ENCODE data around the gene BMAL2.
A peak's percentile ranks its signal among the peaks of the same experiment; 100 is the strongest.

The BMAL2 gene

DNA sequence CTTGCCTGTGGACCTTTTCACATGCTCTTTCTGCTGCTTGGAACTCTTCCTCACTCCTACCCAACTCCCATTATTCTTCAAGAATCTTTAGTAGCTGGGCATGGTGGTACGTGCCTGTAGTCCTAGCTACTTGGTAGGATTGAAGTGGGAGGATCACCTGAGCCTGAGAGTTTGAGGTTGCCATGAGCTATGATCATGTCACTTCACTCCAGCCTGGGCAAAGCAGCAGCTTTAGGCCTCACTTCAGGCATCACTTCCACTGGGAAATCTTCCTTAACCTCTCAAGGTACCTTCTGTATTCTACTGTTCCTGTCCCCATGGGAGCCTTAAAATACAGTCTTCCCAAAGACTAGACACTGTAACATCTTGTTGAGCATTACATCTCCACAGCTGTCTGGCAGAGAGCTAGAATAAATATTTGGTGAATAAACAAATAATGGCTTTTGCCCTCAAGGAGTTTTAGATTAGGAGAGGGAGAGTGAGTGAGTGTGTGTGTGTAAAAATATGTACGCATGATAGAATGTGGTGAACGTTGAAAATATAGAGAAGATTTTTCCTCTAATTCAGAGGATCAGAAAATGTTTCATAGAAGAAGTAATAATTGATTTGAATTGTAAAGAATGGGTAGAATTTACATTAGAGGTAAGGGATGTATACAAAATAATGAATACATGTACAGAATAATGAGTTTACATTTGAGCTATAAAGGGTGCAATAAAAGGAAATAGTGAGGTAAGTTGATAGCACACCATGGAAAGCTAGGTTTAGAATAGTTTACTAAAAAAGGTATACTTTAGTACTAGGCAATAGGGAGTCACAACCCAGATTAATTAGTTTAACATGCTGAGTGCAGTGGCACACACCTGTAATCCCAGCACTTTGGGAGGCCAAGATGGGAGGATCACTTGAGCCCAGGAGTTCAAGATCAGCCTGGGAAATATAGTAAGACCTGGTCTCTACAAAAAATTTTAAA, 29.2 kb upstream of the BMAL2 start:
- no peaks in the 10 kb centered on the region for H3K4me1 Mint-ChIP-seq (ENCODE audit: low read depth in 2 of 2)
- DNase-seq (no peak), ATAC-seq (replicated peaks) (no peak)
- no peaks in the 10 kb centered on the region for H3K27me3 Mint-ChIP-seq
- peak overlapping the region in 1 of 2 donors; percentile 42 for H3K27ac Mint-ChIP-seq
- peaks cover 11% of the 10 kb centered on the region for H3K36me3 Mint-ChIP-seq (ENCODE audit: insufficient read depth)
- no peaks in the 10 kb centered on the region for H3K9me3 Mint-ChIP-seq
- no peak overlapping the region for H3K4me3 Mint-ChIP-seq

DNA sequence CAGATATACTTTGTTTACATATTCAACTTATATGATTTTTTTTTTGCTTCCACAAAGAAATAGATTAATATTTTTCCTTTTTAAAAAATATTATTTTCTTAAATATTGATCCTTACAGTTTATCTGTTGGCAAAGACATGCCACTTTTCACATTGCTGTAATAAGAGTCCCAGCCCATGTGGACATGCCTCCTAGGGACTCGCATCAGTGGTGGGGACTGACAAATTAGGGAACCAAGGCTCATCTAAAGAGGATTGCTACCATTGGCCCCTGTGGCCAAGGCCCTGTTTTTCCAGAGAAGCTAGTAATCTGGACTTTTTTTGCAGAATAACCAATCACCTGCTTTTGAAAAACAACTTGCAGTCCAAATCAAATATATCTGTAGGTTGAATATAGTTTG, 27.8 kb upstream of the BMAL2 start:
- no peak for ATAC-seq (replicated peaks)
- Mint-ChIP-seq H3K4me1 (ENCODE audit: low read depth in 2 of 2) (no peaks in the 10 kb centered on the region), H3K27me3 (no peaks in the 10 kb centered on the region), H3K27ac (no peak overlapping the region), H3K9me3 (no peaks in the 10 kb centered on the region), H3K36me3 (ENCODE audit: insufficient read depth) (peaks cover 9% of the 10 kb centered on the region), H3K4me3 (no peak overlapping the region)
- DNase-seq, result no peak

DNA sequence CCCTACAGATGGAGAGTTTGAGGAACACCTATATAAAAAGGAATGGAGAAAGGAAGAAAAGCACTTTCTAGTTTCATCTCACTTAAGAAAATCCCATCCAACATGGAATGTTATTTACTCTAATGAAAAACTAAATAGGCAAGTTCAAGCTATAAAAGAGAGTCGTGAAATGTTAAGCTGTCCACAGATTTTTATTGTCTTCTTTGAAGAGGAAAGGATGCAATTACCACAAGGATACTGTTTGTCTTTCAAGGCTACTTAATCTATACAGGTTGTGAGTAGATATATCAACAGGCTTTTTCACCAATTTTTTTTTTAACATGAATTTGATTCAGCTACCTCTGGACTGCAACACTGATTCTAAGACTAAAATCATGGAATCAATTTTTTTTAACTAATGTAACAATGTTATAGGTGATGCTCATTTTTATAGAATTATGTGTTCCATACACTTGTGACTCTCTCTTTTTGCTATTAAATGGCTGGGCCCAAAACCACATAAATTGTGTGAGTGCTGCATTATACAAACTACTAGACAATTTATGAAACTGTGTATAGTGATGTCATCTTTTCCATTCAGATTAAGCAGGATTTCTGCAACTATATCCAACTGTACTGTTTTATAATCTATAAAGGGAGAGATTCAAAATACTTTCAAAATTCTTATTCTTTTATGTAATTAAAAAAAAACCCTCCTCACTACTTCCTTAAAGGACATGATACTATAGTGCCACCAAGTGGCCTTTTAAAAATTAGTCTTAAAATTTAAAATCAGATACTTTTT, 26.8 kb upstream of the BMAL2 start:
- Mint-ChIP-seq H3K27ac (peak overlapping the region in 1 of 2 donors; percentile 48), H3K27me3 (no peaks in the 10 kb centered on the region), H3K36me3 (ENCODE audit: insufficient read depth) (peaks cover 9% of the 10 kb centered on the region), H3K4me1 (ENCODE audit: low read depth in 2 of 2) (no peaks in the 10 kb centered on the region), H3K4me3 (no peak overlapping the region), H3K9me3 (no peaks in the 10 kb centered on the region)
- ATAC-seq (replicated peaks) (peak; percentile 27), DNase-seq (no peak)

DNA sequence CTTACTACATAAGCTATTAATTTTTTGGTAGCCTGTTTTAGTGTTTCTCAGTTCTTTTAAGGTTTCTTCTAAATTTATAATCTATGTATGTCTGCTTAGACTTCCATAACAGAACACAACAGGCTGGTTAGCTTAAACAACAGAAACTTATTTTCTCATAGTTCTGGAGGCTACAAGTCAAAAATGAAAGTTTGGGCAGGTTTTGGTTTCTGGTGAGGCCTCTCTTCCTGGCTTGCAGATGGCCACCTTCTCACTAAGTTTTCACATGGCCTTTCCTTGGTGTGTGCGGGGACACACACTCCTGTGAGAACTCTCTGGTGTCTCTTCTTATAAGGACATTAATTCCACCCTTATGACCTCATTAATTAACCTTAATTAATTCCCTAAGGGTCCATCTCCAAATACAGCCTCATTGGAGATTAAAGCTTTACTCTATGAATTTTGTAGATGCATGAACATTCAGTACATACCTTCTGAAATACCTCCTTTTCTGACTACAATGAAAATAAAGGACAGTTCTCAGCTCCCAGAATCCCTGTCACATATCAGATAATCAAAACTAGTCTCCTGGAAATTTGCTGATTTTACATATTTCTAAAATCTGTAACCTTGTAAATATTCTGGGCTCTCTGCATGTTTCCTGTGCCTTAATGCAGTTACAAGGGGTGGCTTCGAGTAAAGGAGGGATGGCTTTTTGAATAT, 23.2 kb upstream of the BMAL2 start:
- no peaks in the 10 kb centered on the region for H3K9me3 Mint-ChIP-seq
- ATAC-seq (replicated peaks) (no peak), DNase-seq (no peak)
- no peak overlapping the region for H3K4me3 Mint-ChIP-seq
- H3K27ac Mint-ChIP-seq, result no peak overlapping the region
- H3K27me3 Mint-ChIP-seq, result no peaks in the 10 kb centered on the region
- H3K36me3 Mint-ChIP-seq (ENCODE audit: insufficient read depth), result peaks cover 18% of the 10 kb centered on the region
- H3K4me1 Mint-ChIP-seq (ENCODE audit: low read depth in 2 of 2), result no peaks in the 10 kb centered on the region

DNA sequence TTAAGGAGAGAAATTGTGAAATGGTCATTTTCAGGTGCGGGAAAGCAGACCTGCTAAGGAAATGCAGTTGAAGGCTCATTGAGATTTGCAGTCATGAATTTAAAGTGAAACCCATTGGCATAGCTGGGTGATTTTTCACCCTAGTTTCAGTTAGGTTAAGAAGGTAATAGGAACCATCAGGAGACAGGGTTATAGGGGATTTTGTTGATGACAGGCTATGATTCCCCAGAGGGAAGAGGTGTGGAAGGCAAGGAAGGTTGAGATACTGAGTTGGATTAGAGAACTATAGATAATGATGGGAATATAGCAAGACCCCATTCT, 22.7 kb upstream of the BMAL2 start:
- no peaks in the 10 kb centered on the region for H3K4me1 Mint-ChIP-seq (ENCODE audit: low read depth in 2 of 2)
- no peaks in the 10 kb centered on the region for H3K27me3 Mint-ChIP-seq
- ATAC-seq (replicated peaks) (no peak), DNase-seq (no peak)
- peaks cover 22% of the 10 kb centered on the region for H3K36me3 Mint-ChIP-seq (ENCODE audit: insufficient read depth)
- no peak overlapping the region for H3K27ac Mint-ChIP-seq
- no peak overlapping the region for H3K4me3 Mint-ChIP-seq
- H3K9me3 Mint-ChIP-seq, result no peaks in the 10 kb centered on the region

DNA sequence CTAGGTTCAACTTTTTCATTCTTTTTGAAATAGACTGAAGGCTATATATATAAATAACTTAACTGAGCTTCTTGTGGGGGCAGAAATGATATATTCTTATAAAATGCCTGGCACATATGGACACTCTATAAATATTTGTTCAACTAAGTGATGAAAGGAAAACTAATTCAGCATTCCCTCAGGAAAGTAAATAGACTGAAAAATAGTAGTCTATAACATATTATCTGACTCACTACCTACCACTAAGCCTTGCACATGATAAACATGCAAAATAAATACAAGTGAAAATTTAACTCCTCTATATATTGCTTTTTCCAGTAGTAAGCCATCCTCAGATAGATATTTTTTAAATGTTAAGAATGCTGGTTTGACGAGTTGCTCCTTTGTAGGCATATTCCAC, 15.7 kb upstream of the BMAL2 start:
- DNase-seq (no peak), ATAC-seq (replicated peaks) (no peak)
- H3K9me3 Mint-ChIP-seq, result no peaks in the 10 kb centered on the region
- no peak overlapping the region for H3K4me3 Mint-ChIP-seq
- H3K36me3 Mint-ChIP-seq (ENCODE audit: insufficient read depth), result peaks cover 30% of the 10 kb centered on the region
- H3K4me1 Mint-ChIP-seq (ENCODE audit: low read depth in 2 of 2), result no peaks in the 10 kb centered on the region
- no peak overlapping the region for H3K27ac Mint-ChIP-seq
- no peaks in the 10 kb centered on the region for H3K27me3 Mint-ChIP-seq

DNA sequence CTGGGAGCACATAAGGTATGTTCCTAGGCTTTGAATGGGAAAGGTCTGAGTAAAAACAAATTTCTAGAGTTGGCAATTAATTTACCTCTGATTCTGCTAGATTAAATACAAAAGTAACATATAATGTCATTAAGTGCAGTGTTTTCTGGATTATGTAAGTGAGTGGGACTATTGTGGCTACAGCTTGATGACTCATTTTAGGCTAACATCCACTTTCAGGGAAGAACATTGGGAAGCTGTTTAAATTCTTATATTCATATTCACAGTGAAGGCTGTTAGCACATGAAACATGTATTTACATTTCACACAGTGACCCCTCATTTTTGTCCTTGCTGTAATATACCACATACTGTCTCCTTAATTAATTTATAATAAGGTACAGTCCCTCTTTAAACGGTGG, 13.2 kb upstream of the BMAL2 start:
- ATAC-seq (replicated peaks), result no peak
- H3K4me1 Mint-ChIP-seq (ENCODE audit: low read depth in 2 of 2), result no peaks in the 10 kb centered on the region
- H3K27ac Mint-ChIP-seq, result no peak overlapping the region
- H3K9me3 Mint-ChIP-seq, result no peaks in the 10 kb centered on the region
- peaks cover 20% of the 10 kb centered on the region for H3K36me3 Mint-ChIP-seq (ENCODE audit: insufficient read depth)
- DNase-seq, result no peak
- no peak overlapping the region for H3K4me3 Mint-ChIP-seq
- H3K27me3 Mint-ChIP-seq, result no peaks in the 10 kb centered on the region

DNA sequence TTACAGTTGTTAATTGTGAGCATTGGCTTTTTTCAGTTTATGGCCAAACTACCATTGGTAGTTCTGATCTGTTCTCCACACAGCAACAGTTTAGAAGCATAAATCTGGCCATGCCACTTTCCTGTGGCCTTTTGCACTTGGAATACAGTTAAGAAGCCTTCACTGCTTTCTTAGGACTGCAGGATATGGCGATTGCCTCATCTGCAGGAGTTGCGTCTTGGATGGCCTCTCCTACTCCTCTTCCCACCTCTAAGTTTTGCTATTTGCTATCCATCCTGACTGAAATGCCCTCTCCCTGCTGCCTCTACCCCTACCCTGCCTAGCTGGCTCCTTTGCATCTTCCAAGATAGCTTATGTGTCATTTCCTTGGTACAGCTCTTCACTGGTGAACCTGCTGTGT, 12.8 kb upstream of the BMAL2 start:
- no peaks in the 10 kb centered on the region for H3K4me1 Mint-ChIP-seq (ENCODE audit: low read depth in 2 of 2)
- H3K4me3 Mint-ChIP-seq, result no peak overlapping the region
- H3K27me3 Mint-ChIP-seq, result no peaks in the 10 kb centered on the region
- no peak for ATAC-seq (replicated peaks)
- no peaks in the 10 kb centered on the region for H3K9me3 Mint-ChIP-seq
- H3K36me3 Mint-ChIP-seq (ENCODE audit: insufficient read depth), result peaks cover 16% of the 10 kb centered on the region
- DNase-seq, result no peak
- H3K27ac Mint-ChIP-seq, result no peak overlapping the region

DNA sequence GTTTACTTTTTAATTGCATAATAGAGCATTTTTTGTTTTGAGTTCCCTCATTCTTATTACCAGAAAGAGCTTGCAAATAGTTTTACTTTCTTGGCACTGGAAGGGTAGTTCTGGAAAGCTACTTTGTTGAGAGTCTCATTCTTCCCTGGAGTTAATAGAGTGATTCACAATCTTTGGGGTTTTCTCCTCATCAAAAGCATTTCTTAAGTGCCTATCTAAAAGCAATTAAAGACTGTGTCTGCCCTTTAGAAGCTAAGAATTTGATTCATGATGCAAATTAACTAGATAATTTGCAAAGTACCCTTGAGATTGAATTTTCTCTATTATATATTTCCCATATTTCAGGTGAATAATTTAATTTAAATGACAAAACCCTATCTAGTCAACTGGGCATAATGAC, 8.1 kb upstream of the BMAL2 start:
- DNase-seq, result no peak
- H3K9me3 Mint-ChIP-seq, result no peaks in the 10 kb centered on the region
- no peak overlapping the region for H3K4me3 Mint-ChIP-seq
- peaks cover 13% of the 10 kb centered on the region for H3K36me3 Mint-ChIP-seq (ENCODE audit: insufficient read depth)
- no peak for ATAC-seq (replicated peaks)
- no peak overlapping the region for H3K27ac Mint-ChIP-seq
- peaks cover 0 to under 1% of the 10 kb centered on the region in 2 donors for H3K27me3 Mint-ChIP-seq
- no peaks in the 10 kb centered on the region for H3K4me1 Mint-ChIP-seq (ENCODE audit: low read depth in 2 of 2)

DNA sequence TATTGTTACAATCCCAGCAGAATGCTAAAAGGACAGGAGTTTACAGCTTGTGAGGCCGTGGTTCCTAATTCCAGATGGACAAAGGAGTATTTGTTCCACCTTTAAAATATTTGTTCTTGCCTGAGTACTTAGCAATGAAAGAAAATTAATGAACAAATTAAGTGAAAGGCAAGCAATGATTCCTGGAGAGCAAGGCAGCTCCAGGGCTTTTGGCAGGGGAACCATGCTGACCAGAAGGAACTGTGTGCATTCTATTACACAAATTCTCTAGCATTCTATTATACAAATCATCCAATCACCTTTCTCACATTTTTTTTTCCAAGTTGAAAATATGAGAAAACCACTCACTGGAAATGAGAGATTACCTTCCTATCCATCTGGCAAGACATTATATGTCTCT, 1.8 kb upstream of the BMAL2 start:
- ATAC-seq (replicated peaks) (no peak), DNase-seq (no peak)
- no peak overlapping the region for H3K27ac Mint-ChIP-seq
- peaks cover 44 to 52% of the 10 kb centered on the region in 2 donors for H3K27me3 Mint-ChIP-seq
- no peak overlapping the region for H3K4me3 Mint-ChIP-seq
- H3K4me1 Mint-ChIP-seq (ENCODE audit: low read depth in 2 of 2), result peaks cover 12 to 18% of the 10 kb centered on the region in 2 donors
- H3K9me3 Mint-ChIP-seq, result no peaks in the 10 kb centered on the region
- H3K36me3 Mint-ChIP-seq (ENCODE audit: insufficient read depth), result no peaks in the 10 kb centered on the region

DNA sequence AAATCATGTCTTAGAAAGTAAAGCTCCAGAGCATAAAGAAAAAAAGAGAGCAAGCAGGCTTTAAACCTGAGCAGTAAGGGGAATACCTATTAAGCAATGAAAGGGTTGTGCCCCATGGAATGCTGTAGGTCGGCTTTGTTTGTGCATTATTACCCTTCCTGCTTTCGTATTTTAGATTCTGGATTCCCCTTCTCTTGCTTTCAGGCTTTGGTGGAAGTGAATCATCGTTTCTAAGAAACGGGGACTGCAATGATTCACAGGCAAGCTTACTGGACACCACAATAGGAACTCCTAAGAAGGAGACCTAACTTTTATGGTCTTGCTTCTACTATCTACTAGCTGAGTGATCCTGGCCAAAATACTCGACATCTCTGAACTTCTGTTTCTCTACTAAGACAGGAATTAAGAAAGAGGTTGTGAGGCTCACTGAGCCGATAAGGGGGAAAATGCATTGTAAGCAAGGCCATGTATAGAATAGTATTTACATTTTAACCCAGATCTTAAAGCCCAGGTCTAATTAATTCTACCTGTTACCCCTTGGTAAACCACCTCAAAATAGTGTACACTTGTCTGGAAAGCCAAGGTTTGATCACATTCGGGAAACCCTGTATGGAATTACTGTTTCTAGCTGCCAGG, 1.2 kb upstream of the BMAL2 start:
- Mint-ChIP-seq H3K9me3 (no peaks in the 10 kb centered on the region), H3K27me3 (peaks cover 44 to 56% of the 10 kb centered on the region in 2 donors), H3K36me3 (ENCODE audit: insufficient read depth) (no peaks in the 10 kb centered on the region), H3K27ac (no peak overlapping the region), H3K4me3 (no peak overlapping the region), H3K4me1 (ENCODE audit: low read depth in 2 of 2) (peaks cover 12 to 18% of the 10 kb centered on the region in 2 donors)
- no peak for ATAC-seq (replicated peaks)
- no peak for DNase-seq

DNA sequence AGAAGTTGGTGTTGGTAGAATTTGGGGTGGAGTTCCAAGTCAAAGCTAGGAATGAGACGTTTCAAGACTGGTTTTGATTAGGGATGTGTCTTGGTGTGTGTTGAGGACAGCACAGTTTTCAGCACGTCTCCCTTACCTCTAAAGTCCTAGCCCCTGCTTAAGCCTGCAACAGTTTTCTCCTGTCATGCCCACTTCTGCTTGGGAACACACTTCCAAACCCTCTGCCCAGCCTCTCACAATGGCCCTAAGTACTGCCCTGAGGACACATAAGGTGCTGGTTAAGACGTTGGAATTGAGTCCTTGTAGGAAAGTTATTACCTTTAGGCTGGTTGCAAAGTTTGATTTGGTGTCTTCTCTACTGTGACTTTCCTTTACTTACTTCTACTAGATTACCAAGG, 710 bp upstream of the BMAL2 start:
- Mint-ChIP-seq H3K36me3 (ENCODE audit: insufficient read depth) (no peaks in the 10 kb centered on the region), H3K27me3 (peaks cover 44 to 56% of the 10 kb centered on the region in 2 donors), H3K4me3 (peak overlapping the region; percentile 61 to 68), H3K9me3 (no peaks in the 10 kb centered on the region), H3K4me1 (ENCODE audit: low read depth in 2 of 2) (peaks cover 12 to 18% of the 10 kb centered on the region in 2 donors), H3K27ac (no peak overlapping the region)
- DNase-seq (no peak), ATAC-seq (replicated peaks) (no peak)

DNA sequence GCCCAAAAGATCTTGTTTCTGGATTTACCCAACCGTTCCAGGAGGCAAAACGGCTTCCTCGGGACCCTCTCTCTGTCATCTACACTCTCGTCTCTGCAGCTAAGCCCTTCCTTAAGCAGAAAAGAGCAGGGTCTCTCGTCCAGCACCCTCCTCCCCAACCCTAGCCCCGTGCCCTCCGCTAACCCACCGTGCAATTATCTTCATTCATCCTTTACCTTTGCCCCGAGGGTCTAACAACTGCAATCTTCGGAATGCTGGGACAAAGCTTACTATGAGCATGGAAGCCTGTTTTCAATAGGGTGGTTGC, 276 bp upstream of the BMAL2 start:
- peaks cover 12 to 18% of the 10 kb centered on the region in 2 donors for H3K4me1 Mint-ChIP-seq (ENCODE audit: low read depth in 2 of 2)
- H3K9me3 Mint-ChIP-seq, result no peaks in the 10 kb centered on the region
- DNase-seq, result no peak
- peaks cover 44 to 56% of the 10 kb centered on the region in 2 donors for H3K27me3 Mint-ChIP-seq
- no peak for ATAC-seq (replicated peaks)
- no peaks in the 10 kb centered on the region for H3K36me3 Mint-ChIP-seq (ENCODE audit: insufficient read depth)
- no peak overlapping the region for H3K27ac Mint-ChIP-seq
- peak overlapping the region; percentile 61 to 68 for H3K4me3 Mint-ChIP-seq
